Spleen (tissue), 11 donors: ENCODE data around the gene ACTA2. TPM values are rescaled to one million over a fixed set of nuclear protein-coding genes. Genes with fewer than 3 reads are reported as not detected.

Source experiments
- DNase-seq: peaks from one replicate; pipeline ENCODE4 v3.0.0-alpha.2; 2020
- H3K27ac ChIP-seq, 8 donors: fragments of 200-600 bp; sonication (generic) in 7 of 8; 1 replicate in 4 of 8; 2 replicates in 4 of 8; pipeline versions ENCODE4 v1.5.0 to v1.8.0; 2016 to 2021; ENCODE audit warnings: inconsistent platforms in 4 of 8, mild to moderate bottlenecking in 4 of 8, moderate library complexity in 1 of 8
- H3K27me3 ChIP-seq, 7 donors: fragments of 200-600 bp; sonication (generic) in 6 of 7; replicated peaks in 1 of 7; 1 replicate in 4 of 7; 2 replicates in 3 of 7; pipeline versions ENCODE4 v1.5.0 to v1.8.0; 2016 to 2021; ENCODE audit warnings: inconsistent platforms in 3 of 7, mild to moderate bottlenecking in 1 of 7
- H3K36me3 ChIP-seq, 6 donors: fragments of 200-600 bp; sonication (generic) in 5 of 6; 1 replicate in 4 of 6; 2 replicates in 2 of 6; pipeline versions ENCODE4 v1.5.0 to v1.8.0; 2016 to 2021; ENCODE audit warnings: inconsistent platforms in 2 of 6
- H3K4me1 ChIP-seq, 6 donors: fragments of 200-600 bp; sonication (generic) in 5 of 6; 1 replicate in 3 of 6; 2 replicates in 3 of 6; pipeline versions ENCODE4 v1.5.0 to v1.8.0; 2016 to 2021; ENCODE audit warnings: inconsistent platforms in 3 of 6
- H3K4me3 ChIP-seq, 8 donors: fragments of 200-600 bp; sonication (generic) in 7 of 8; 1 replicate in 4 of 8; 2 replicates in 4 of 8; pipeline versions ENCODE4 v1.5.0 to v1.8.0; 2016 to 2021; ENCODE audit warnings: inconsistent platforms in 4 of 8, mild to moderate bottlenecking in 4 of 8, moderate library complexity in 2 of 8
- H3K9me3 ChIP-seq, 8 donors: fragments of 200-600 bp; sonication (generic) in 7 of 8; 1 replicate in 4 of 8; 2 replicates in 4 of 8; pipeline versions ENCODE4 v1.5.0 to v1.8.0; 2016 to 2021; ENCODE audit warnings: inconsistent platforms in 4 of 8
- CTCF ChIP-seq, 11 experiments: fragments of 200-600 bp in 7 of 11; fragments of 450-650 bp in 4 of 11; sonication (generic) in 4 of 11; IDR thresholded peaks in 8 of 11; conservative IDR thresholded peaks in 3 of 11; 1 replicate in 7 of 11; 2 replicates in 4 of 11; pipeline versions ENCODE4 v1.4.0 to v1.8.0; 2016 to 2021; ENCODE audit warnings: antibody characterized with exemption in 11 of 11, inconsistent platforms in 4 of 11, mild to moderate bottlenecking in 1 of 11
- POLR2A ChIP-seq, 3 donors: fragments of 450-650 bp; IDR thresholded peaks; one replicate each; pipeline ENCODE4 v1.5.1; 2017; ENCODE audit warnings: antibody characterized with exemption in 3 of 3, mild to moderate bottlenecking in 1 of 3
- POLR2AphosphoS5 ChIP-seq, 3 donors: sonication (generic); formaldehyde crosslinking; IDR thresholded peaks; one replicate each; pipeline ENCODE4 v1.5.1; 2017; ENCODE audit warnings: antibody characterized with exemption in 3 of 3
- intact Hi-C: fragments of 100-400 bp; cut with DNase I; formaldehyde crosslinking; loops from one replicate; pipeline ENCODE4 v1.15.0; 2023; ENCODE audit warnings: low total_unique reads
- polyA plus RNA-seq, 3 donors: library from polyadenylated mRNA; stranded (reverse); fragments of 200-250 nt; gene quantifications; one replicate each; pipeline ENCODE4 v1.2.1, GENCODE V29; 2013
- small RNA-seq, 4 donors: library from RNA; depleted of rRNA; stranded (forward); fragments of <200 nt; gene quantifications; one replicate each; pipeline ENCODE3, GENCODE V24; 2016
- total RNA-seq, 7 donors: library from RNA; depleted of rRNA in 3 of 7; stranded (reverse); fragments of >200 nt in 3 of 7; fragmentation: NEBNext Ultra II Directional in 4 of 7; extraction: Animal tissue kit (Norgen Biotek cat#: 25700) in 4 of 7; gene quantifications; one replicate each; pipeline versions ENCODE4 v1.1.0 to v1.2.1, GENCODE V29; 2016 to 2021
- donor health status: healthy with polysubstance abuse.
- donor health status: DM: no; HTN: no; CAD: no; lungs with moderate emphysema.
- donor health status: DM: no; HTN: no; CAD: no.
- donor health status: Bipolar disorder and iron deficiency.
- donor health status: healthy.
- donor health status: DM: no; HTN: no; CAD: no.
- donor health status: DM: yes; HTN: yes; CAD: no.

Gene ACTA2
- total and polyA plus RNA-seq, 10 donors, result 104 to 1,421 (median 233) TPM

DNA sequence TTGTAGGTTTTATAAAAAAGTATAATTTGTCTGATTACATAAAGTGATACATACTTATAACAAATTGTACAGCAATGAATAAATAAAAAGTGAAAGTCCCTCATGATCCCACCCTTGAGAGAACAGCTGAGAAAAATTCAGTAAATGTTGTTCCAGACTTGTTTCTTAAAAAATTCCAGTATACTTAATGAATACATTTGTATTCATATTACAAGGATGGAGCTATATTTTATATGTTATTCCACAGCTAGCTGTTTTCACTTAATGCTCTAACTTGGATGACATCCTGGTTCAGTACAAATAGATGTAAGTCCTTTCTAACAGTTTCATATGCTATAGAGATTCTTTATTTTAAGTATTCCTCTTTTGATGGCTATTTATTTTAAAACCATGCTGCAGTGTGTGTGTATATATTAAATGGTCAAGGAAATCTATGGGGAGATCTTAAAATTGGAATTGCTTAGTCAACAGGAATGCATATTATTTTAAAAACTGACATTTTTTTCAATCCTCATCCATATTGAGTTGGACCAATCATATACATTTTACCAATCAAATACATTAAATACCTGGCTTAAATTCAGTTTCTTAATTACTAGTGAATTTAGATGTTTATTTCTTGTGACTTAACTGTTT is 63.6 kb downstream of the ACTA2 start:
- no peak for DNase-seq
- Histone ChIP-seq H3K4me3 (no peak overlapping the region), H3K4me1 (peaks cover 1 to 99% (median 67%) of the 10 kb centered on the region in 6 donors), H3K9me3 (no peaks in the 10 kb centered on the region), H3K27me3 (no peaks in the 10 kb centered on the region), H3K27ac (peak overlapping the region in 1 of 8 donors; percentile 54), H3K36me3 (peaks cover 0 to 2% (median 0%) of the 10 kb centered on the region in 6 donors)
- no peak for TF ChIP-seq CTCF (IDR thresholded peaks at IDR 0.05 in 8 of 11, conservative IDR thresholded peaks at IDR 0.05 in 3 of 11)
- TF ChIP-seq POLR2A (IDR thresholded peaks at IDR 0.05), result no peak
- TF ChIP-seq POLR2AphosphoS5 (IDR thresholded peaks at IDR 0.05), result no peak
- intact Hi-C loops, result loop anchor here (10.0 kb wide), 1 partner anchor 96 kb away; no protein-coding TSS in a partner anchor

DNA sequence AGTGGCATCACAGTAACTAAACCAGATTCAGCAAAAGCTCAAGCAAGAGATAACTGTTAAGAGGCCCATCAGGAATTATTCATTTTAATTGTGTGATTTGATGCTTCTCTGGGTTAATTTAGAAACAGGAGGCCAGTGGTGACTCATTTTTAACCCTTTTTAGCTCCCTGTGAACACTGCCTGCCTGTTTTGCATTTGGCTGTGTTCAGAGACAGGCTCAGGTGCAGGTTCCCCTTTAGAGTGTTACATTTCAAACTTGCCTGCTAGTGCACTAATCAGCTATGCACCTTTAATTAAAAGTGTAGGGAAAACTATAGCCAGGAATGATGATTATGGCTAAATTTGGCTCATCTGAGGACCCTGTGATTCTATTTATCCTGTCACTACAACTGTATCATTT is 66.0 kb downstream of the ACTA2 start:
- no peak for TF ChIP-seq POLR2A (IDR thresholded peaks at IDR 0.05)
- no peak for TF ChIP-seq CTCF (IDR thresholded peaks at IDR 0.05 in 8 of 11, conservative IDR thresholded peaks at IDR 0.05 in 3 of 11)
- TF ChIP-seq POLR2AphosphoS5 (IDR thresholded peaks at IDR 0.05), result no peak
- H3K4me1 ChIP-seq, result peaks cover 19 to 100% (median 75%) of the 10 kb centered on the region in 6 donors
- no peaks in the 10 kb centered on the region for H3K9me3 ChIP-seq
- H3K4me3 ChIP-seq, result peak overlapping the region in 1 of 8 donors; percentile 10
- no peaks in the 10 kb centered on the region for H3K27me3 ChIP-seq
- intact Hi-C loops, result loop anchor here (10.0 kb wide), 1 partner anchor 98 kb away; no protein-coding TSS in a partner anchor
- H3K27ac ChIP-seq, result peak overlapping the region in 3 of 8 donors; percentile 52 to 54 (median 54)
- H3K36me3 ChIP-seq, result no peaks in the 10 kb centered on the region
- DNase-seq, result no peak

Small RNA genes within 50 kb of the gene (small RNA-seq; reads per million reads assigned to genes)
- 0 reads per million in 4 donors for gene RF02116

Other genes with a start within 250 kb of the ACTA2 start
- not detected for gene LIPK, start 246.5 kb downstream of the ACTA2 start, total RNA-seq
- not detected for gene LIPK, start 246.5 kb downstream of the ACTA2 start, polyA plus RNA-seq
- 1 to 10 TPM in 4 of 7 donors, under 1 TPM in 1, not detected in 2; 0.92 to 7.1 (median 2.5) TPM for gene LIPN, start 192.8 kb downstream of the ACTA2 start, total RNA-seq
- under 1 TPM; 0.07 to 0.16 (median 0.08) TPM for gene LIPN, start 192.8 kb downstream of the ACTA2 start, polyA plus RNA-seq
- gene LIPM, start 150.0 kb downstream of the ACTA2 start, total RNA-seq, result not detected
- gene LIPM, start 150.0 kb downstream of the ACTA2 start, polyA plus RNA-seq, result not detected
- 10 to 100 TPM in 1 of 7 donors, 1 to 10 TPM in 6; 4.8 to 11.5 (median 7.7) TPM for gene ANKRD22, start 100.9 kb downstream of the ACTA2 start, total RNA-seq
- gene ANKRD22, start 100.9 kb downstream of the ACTA2 start, polyA plus RNA-seq, result 1 to 10 TPM; 2.2 to 7.5 (median 2.6) TPM
- gene STAMBPL1, start 72.5 kb downstream of the ACTA2 start, total RNA-seq, result 10 to 100 TPM; 19.1 to 49.4 (median 27.9) TPM
- 10 to 100 TPM in 2 of 3 donors, 1 to 10 TPM in 1; 6.2 to 13.6 (median 10.7) TPM for gene STAMBPL1, start 72.5 kb downstream of the ACTA2 start, polyA plus RNA-seq
- gene FAS, start 38.0 kb upstream of the ACTA2 start, total RNA-seq, result 10 to 100 TPM; 29.9 to 50.6 (median 36.4) TPM
- 1 to 10 TPM; 7.6 to 9.7 (median 8.3) TPM for gene FAS, start 38.0 kb upstream of the ACTA2 start, polyA plus RNA-seq